NCI-H1436 treated with DMSO at 0.1 percent for 48 hours (cell line): ENCODE measurements around the gene PERP.

Experiments used
- DNase-seq: peaks from one replicate; lab custom pipeline; 2025; lab: John Stamatoyannopoulos, UW

The PERP gene

DNA sequence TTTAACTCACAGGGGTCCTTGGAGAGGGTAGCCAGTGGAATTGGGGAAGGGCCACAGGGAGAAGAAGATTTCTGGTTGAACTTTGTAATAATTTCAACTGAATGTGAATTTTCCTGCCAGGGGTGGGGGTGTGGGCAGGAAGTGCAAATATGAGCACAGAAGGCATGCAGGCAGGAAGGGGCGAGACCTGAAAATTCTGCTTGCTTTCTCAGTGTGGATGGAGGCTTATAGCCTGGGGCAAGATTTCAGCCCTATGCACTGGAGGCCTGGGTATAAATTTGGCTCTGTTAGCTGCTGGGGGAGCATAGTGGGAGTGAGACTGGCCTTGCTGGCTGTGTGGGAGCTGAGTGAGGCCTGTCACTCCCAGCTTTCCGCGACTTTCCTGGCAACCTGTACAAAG lies 54.4 kb downstream of the PERP start:
- DNase-seq = no peak

DNA sequence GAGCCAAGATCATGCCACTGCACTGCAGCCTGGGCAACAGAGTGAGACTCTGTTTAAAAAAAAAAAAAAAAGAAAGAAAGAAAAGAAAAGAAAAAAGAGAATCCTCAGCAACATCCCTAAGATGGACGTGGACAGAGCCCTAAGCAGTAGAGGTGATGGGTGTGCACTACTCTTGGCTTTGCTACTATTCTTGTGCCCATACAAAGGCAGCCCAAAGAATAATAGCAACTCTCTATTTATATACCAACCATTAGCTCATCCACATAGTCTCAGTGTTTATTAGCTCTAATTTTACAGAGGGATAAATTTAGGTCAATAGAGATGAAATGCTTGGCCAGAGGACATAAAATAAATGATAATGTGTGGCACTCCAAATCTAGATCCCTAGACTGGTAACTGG lies 62.2 kb downstream of the PERP start:
- no peak for DNase-seq

- DNase-seq = no peak
Measured at GRCh38 chr6:138044458-138044857, 62.8 kb downstream of the PERP start.
